OCI-LY7 (cell line): ENCODE data around the gene RASSF4. TPM values are rescaled to one million over a fixed set of nuclear protein-coding genes. Genes with fewer than 3 reads are reported as not detected.

Experiments used
- BruUV-seq: library from RNA; stranded (reverse); fragments of 400-500 nt; replicated peaks from 2 replicates; lab custom pipeline; 2021; lab: Mats Ljungman, UMichigan
- CTCF ChIA-PET: fragments of 300-600 bp; sonication (Branson Sonifier 250); formaldehyde crosslinking; loops from one replicate; lab custom pipeline; 2022; ENCODE audit warnings: antibody characterized with exemption; ENCODE audit not compliant: unreplicated experiment; lab: Charles Lee
- POLR2A ChIA-PET: fragments of 300-600 bp; sonication (Branson Sonifier 250); formaldehyde crosslinking; loops from one replicate; lab custom pipeline; 2022; ENCODE audit warnings: antibody characterized with exemption; lab: Charles Lee
- DNase-seq: peaks from one replicate; pipeline ENCODE4 v3.0.0-alpha.2; 2015; ENCODE audit warnings: low spot score
- H2AFZ ChIP-seq: fragments of 200-600 bp; sonication (generic), shearing (Covaris generic); 2 replicates; pipeline ENCODE4 v1.6.1; 2014; ENCODE audit warnings: mild to moderate bottlenecking, antibody characterized with exemption, low read length, moderate library complexity
- H3K27ac ChIP-seq: fragments of 200-600 bp; sonication (generic); 2 replicates; pipeline ENCODE4 v1.5.1; 2014; ENCODE audit warnings: mixed run types, low read depth, mild to moderate bottlenecking, moderate library complexity, low read length, inconsistent platforms; ENCODE audit not compliant: poor library complexity, severe bottlenecking
- H3K36me3 ChIP-seq: fragments of 200-600 bp; sonication (generic); 2 replicates; pipeline ENCODE4 v1.6.1; 2014; ENCODE audit warnings: mild to moderate bottlenecking, antibody characterized with exemption, low read length, moderate library complexity, mixed read lengths; ENCODE audit not compliant: insufficient read depth
- H3K4me1 ChIP-seq: fragments of 200-600 bp; sonication (generic); 2 replicates; pipeline ENCODE4 v1.5.1; 2014; ENCODE audit warnings: mild to moderate bottlenecking, low read length; ENCODE audit not compliant: insufficient read depth, poor library complexity, severe bottlenecking
- H3K4me2 ChIP-seq: fragments of 200-600 bp; sonication (generic); 2 replicates; pipeline ENCODE4 v1.6.1; 2014; ENCODE audit warnings: mild to moderate bottlenecking, low read length
- H3K4me3 ChIP-seq: fragments of 200-600 bp; sonication (generic); 2 replicates; pipeline ENCODE4 v1.5.1; 2014; ENCODE audit warnings: mild to moderate bottlenecking, low read depth, low read length; ENCODE audit not compliant: poor library complexity, severe bottlenecking
- H3K79me2 ChIP-seq: fragments of 200-600 bp; sonication (generic); 2 replicates; pipeline ENCODE4 v1.6.1; 2016; ENCODE audit warnings: low read depth, mild to moderate bottlenecking, low read length, moderate library complexity, mixed read lengths; ENCODE audit not compliant: insufficient read depth
- H3K9me2 ChIP-seq: fragments of 200-600 bp; sonication (generic); 2 replicates; pipeline ENCODE4 v1.6.1; 2016; ENCODE audit warnings: mild to moderate bottlenecking, low read length, mixed read lengths; ENCODE audit not compliant: insufficient read depth
- H3K9me3 ChIP-seq: fragments of 200-600 bp; sonication (generic); 2 replicates; pipeline ENCODE4 v1.6.1; 2014; ENCODE audit warnings: mild to moderate bottlenecking, mixed run types, low read length, mixed read lengths
- H4K20me1 ChIP-seq: fragments of 200-600 bp; sonication (generic); 2 replicates; pipeline ENCODE4 v1.6.1; 2014; ENCODE audit warnings: mild to moderate bottlenecking, antibody characterized with exemption, low read length, moderate library complexity, mixed read lengths; ENCODE audit not compliant: insufficient read depth
- EZH2phosphoT487 ChIP-seq: fragments of 200-600 bp; sonication (generic); IDR thresholded peaks from 2 replicates; pipeline ENCODE4 v1.6.1; 2018; ENCODE audit warnings: low read depth, borderline replicate concordance, mild to moderate bottlenecking, mixed run types, antibody characterized with exemption, low read length, moderate library complexity, mixed read lengths
- intact Hi-C: fragments of 100-400 bp; cut with micrococcal nuclease; formaldehyde crosslinking; loops from one replicate; pipeline ENCODE4 v1.10.0; 2022; ENCODE audit not compliant: unreplicated experiment
- total RNA-seq, 2 experiments: library from RNA; depleted of rRNA in 1 of 2; stranded (reverse); fragments of >200 nt in 1 of 2; shearing (Covaris generic) in 1 of 2; gene quantifications; 2 replicates each; pipeline ENCODE4 v1.2.3, GENCODE V29; 2014 to 2022
- TF ChIP-seq, protein P1 (sequence below): fragments of 200-600 bp; sonication (generic); conservative IDR thresholded peaks from 2 replicates; pipeline ENCODE4 v1.5.1; 2014; ENCODE audit warnings: mild to moderate bottlenecking, antibody characterized with exemption, low read length, moderate library complexity, mixed read lengths

Gene RASSF4
- total RNA-seq, 2 experiments from 2014 or later: 2.6 to 5.3 TPM

GRCh38 chr10:44958898-44959246 lies 730 bp upstream of the RASSF4 start:
- Histone ChIP-seq H3K36me3 (no peaks in the 10 kb centered on the region), H2AFZ (peak overlapping the region; percentile 78), H3K9me2 (no peaks in the 10 kb centered on the region), H3K4me3 (peak overlapping the region; percentile 82), H3K4me2 (peak overlapping the region; percentile 92), H3K9me3 (no peaks in the 10 kb centered on the region), H3K79me2 (no peaks in the 10 kb centered on the region), H4K20me1 (no peaks in the 10 kb centered on the region), H3K27ac (no peak overlapping the region), H3K4me1 (peaks cover 39% of the 10 kb centered on the region)
- intact Hi-C loops: loop anchor here (2.0 kb wide), 1 partner anchor 42 kb away; the partner anchor contains the start of gene ZNF22
- TF ChIP-seq EZH2phosphoT487: no peak
- TF ChIP-seq, protein P1, sequence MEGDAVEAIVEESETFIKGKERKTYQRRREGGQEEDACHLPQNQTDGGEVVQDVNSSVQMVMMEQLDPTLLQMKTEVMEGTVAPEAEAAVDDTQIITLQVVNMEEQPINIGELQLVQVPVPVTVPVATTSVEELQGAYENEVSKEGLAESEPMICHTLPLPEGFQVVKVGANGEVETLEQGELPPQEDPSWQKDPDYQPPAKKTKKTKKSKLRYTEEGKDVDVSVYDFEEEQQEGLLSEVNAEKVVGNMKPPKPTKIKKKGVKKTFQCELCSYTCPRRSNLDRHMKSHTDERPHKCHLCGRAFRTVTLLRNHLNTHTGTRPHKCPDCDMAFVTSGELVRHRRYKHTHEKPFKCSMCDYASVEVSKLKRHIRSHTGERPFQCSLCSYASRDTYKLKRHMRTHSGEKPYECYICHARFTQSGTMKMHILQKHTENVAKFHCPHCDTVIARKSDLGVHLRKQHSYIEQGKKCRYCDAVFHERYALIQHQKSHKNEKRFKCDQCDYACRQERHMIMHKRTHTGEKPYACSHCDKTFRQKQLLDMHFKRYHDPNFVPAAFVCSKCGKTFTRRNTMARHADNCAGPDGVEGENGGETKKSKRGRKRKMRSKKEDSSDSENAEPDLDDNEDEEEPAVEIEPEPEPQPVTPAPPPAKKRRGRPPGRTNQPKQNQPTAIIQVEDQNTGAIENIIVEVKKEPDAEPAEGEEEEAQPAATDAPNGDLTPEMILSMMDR: no peak
- DNase-seq: no peak
- CTCF ChIA-PET: interaction anchor here (0.6 kb wide), 1 partner anchor 26 kb away, joined by 3 read pairs; no protein-coding TSS in a partner anchor
- POLR2A ChIA-PET: interaction anchor here (2.0 kb wide), 1 partner anchor 9 kb away, joined by 5 read pairs; no protein-coding TSS in a partner anchor
- TSS peak; percentile 92 for BruUV-seq

DNA sequence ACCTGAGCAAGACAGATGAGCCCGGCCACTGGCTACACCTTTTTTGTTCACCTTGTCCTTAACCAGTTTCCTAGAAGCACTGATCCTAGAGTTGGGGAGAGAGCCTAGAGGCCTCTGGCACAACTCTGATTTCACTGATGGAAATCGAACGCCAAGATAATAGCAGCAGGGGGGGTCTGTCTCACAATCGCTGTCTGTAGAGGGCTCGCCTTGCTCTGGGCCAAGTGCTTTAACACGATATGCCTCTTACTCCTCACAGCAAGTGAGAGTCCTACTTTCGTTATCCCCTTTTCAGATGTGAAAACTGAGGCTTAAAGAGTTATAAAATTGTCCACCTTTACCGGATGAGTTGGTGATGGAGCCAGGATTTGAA lies 472 bp downstream of the RASSF4 start:
- no peaks in the 10 kb centered on the region for H3K9me2 ChIP-seq
- no peak overlapping the region for H2AFZ ChIP-seq
- ChIA-PET CTCF (no interaction called here), POLR2A (no interaction called here)
- peak overlapping the region; percentile 82 for H3K4me3 ChIP-seq
- peak overlapping the region; percentile 86 for H3K4me2 ChIP-seq
- intact Hi-C loops: no loop called here
- DNase-seq: no peak
- BruUV-seq: no TSS peak
- TF ChIP-seq, protein P1: no peak
- TF ChIP-seq EZH2phosphoT487: no peak
- no peaks in the 10 kb centered on the region for H4K20me1 ChIP-seq
- no peaks in the 10 kb centered on the region for H3K36me3 ChIP-seq
- no peaks in the 10 kb centered on the region for H3K9me3 ChIP-seq
- H3K79me2 ChIP-seq: no peaks in the 10 kb centered on the region
- H3K27ac ChIP-seq: no peak overlapping the region
- H3K4me1 ChIP-seq: peaks cover 51% of the 10 kb centered on the region

GRCh38 chr10:44960482-44961229 lies 1.1 kb downstream of the RASSF4 start:
- Histone ChIP-seq H4K20me1 (no peaks in the 10 kb centered on the region), H3K36me3 (no peaks in the 10 kb centered on the region), H3K9me3 (no peaks in the 10 kb centered on the region), H3K9me2 (no peaks in the 10 kb centered on the region), H2AFZ (peak overlapping the region; percentile 66), H3K4me3 (peak overlapping the region; percentile 26), H3K4me2 (peak overlapping the region; percentile 86), H3K4me1 (peaks cover 57% of the 10 kb centered on the region), H3K27ac (peak overlapping the region; percentile 13), H3K79me2 (no peaks in the 10 kb centered on the region)
- POLR2A ChIA-PET: interaction anchor here (1.0 kb wide), 1 partner anchor 13 kb away, joined by 3 read pairs; no protein-coding TSS in a partner anchor
- intact Hi-C loops: no loop called here
- no TSS peak for BruUV-seq
- CTCF ChIA-PET: interaction anchor here (0.6 kb wide), 1 partner anchor 38 kb away, joined by 3 read pairs; no protein-coding TSS in a partner anchor
- DNase-seq: peak; percentile 21
- no peak for TF ChIP-seq EZH2phosphoT487
- TF ChIP-seq, protein P1: no peak
